ENCODE data around the gene PIK3C2G. TPM values are rescaled to one million over a fixed set of nuclear protein-coding genes. Genes with fewer than 3 reads are reported as not detected.

PIK3C2G gene
- total RNA-seq, 1 experiment from 2014 or later, result not detected

GRCh38 chr12:18620986-18621385 is 359.7 kb downstream of the PIK3C2G start:
- POLR2A ChIA-PET, result no interaction called here
- ATAC-seq, result no peak
- Histone ChIP-seq H3K4me3 (ENCODE audit: low read depth in 2 of 2, low read length in 2 of 2) (no peak overlapping the region), H3K9me3 (ENCODE audit: control insufficient read depth, insufficient read depth, low read depth, low read length) (no peaks in the 10 kb centered on the region), H3K27ac (ENCODE audit: low read length) (no peak overlapping the region), H3K36me3 (ENCODE audit: control insufficient read depth, insufficient read depth, low read length) (no peaks in the 10 kb centered on the region), H3K27me3 (ENCODE audit: control insufficient read depth, insufficient read depth, low read length) (no peaks in the 10 kb centered on the region), H3K4me1 (ENCODE audit: control insufficient read depth, insufficient read depth, low read length) (no peaks in the 10 kb centered on the region)
- CTCF ChIA-PET, result no interaction called here
- DNase-seq (ENCODE audit: low read depth, low spot score), result no peak
- intact Hi-C loops (cut with micrococcal nuclease; ENCODE audit: unreplicated experiment) (no loop called here), in situ Hi-C loops (cut with HindIII; ENCODE audit: low pct_unique_long_range_greater_than_20kb, low sequenced_read_pairs) (no loop called here)
- TF ChIP-seq CTCF (IDR thresholded peaks at IDR 0.05) (no peak), TCF7L2 (IDR thresholded peaks at IDR 0.05; ENCODE audit: low read depth, low read length) (no peak), SIN3A (IDR thresholded peaks at IDR 0.05; ENCODE audit: borderline replicate concordance, insufficient read depth, low read depth, low read length) (no peak), REST (IDR thresholded peaks at IDR 0.05; ENCODE audit: insufficient read depth in 1 of 2, low read depth in 2 of 2, low read length in 1 of 2) (no peak), POLR2AphosphoS5 (IDR thresholded peaks at IDR 0.05; ENCODE audit: low read depth, low read length) (no peak)
- BruUV-seq (replicated peaks), result no TSS peak

- TF ChIP-seq SIN3A (IDR thresholded peaks at IDR 0.05; ENCODE audit: borderline replicate concordance, insufficient read depth, low read depth, low read length) (no peak), REST (IDR thresholded peaks at IDR 0.05; ENCODE audit: insufficient read depth in 1 of 2, low read depth in 2 of 2, low read length in 1 of 2) (no peak), CTCF (IDR thresholded peaks at IDR 0.05) (no peak), TCF7L2 (IDR thresholded peaks at IDR 0.05; ENCODE audit: low read depth, low read length) (no peak), POLR2AphosphoS5 (IDR thresholded peaks at IDR 0.05; ENCODE audit: low read depth, low read length) (no peak)
- Histone ChIP-seq H3K36me3 (ENCODE audit: control insufficient read depth, insufficient read depth, low read length) (no peaks in the 10 kb centered on the region), H3K27me3 (ENCODE audit: control insufficient read depth, insufficient read depth, low read length) (no peaks in the 10 kb centered on the region), H3K4me3 (ENCODE audit: low read depth in 2 of 2, low read length in 2 of 2) (no peak overlapping the region), H3K9me3 (ENCODE audit: control insufficient read depth, insufficient read depth, low read depth, low read length) (0 out of 2 replicates have a peak, but pooled peaks cover 3% of the 10 kb centered on the region), H3K27ac (ENCODE audit: low read length) (no peak overlapping the region), H3K4me1 (ENCODE audit: control insufficient read depth, insufficient read depth, low read length) (no peaks in the 10 kb centered on the region)
- intact Hi-C loops (cut with micrococcal nuclease; ENCODE audit: unreplicated experiment) (no loop called here), in situ Hi-C loops (cut with HindIII; ENCODE audit: low pct_unique_long_range_greater_than_20kb, low sequenced_read_pairs) (no loop called here)
- BruUV-seq (replicated peaks), result no TSS peak
- ChIA-PET CTCF (no interaction called here), POLR2A (no interaction called here)
- ATAC-seq (no peak), DNase-seq (ENCODE audit: low read depth, low spot score) (no peak)
Measured at GRCh38 chr12:18629445-18629844, 368.1 kb downstream of the PIK3C2G start.
